ENCODE results near the gene HPS6.

GRCh38 chr10:102102421-102102820, 37.3 kb downstream of the HPS6 start:
- TF ChIP-seq, protein P1, sequence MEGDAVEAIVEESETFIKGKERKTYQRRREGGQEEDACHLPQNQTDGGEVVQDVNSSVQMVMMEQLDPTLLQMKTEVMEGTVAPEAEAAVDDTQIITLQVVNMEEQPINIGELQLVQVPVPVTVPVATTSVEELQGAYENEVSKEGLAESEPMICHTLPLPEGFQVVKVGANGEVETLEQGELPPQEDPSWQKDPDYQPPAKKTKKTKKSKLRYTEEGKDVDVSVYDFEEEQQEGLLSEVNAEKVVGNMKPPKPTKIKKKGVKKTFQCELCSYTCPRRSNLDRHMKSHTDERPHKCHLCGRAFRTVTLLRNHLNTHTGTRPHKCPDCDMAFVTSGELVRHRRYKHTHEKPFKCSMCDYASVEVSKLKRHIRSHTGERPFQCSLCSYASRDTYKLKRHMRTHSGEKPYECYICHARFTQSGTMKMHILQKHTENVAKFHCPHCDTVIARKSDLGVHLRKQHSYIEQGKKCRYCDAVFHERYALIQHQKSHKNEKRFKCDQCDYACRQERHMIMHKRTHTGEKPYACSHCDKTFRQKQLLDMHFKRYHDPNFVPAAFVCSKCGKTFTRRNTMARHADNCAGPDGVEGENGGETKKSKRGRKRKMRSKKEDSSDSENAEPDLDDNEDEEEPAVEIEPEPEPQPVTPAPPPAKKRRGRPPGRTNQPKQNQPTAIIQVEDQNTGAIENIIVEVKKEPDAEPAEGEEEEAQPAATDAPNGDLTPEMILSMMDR (IDR thresholded peaks at IDR 0.05), result no peak
- no peak for TF ChIP-seq EP300 (IDR thresholded peaks at IDR 0.05)
- no peak for TF ChIP-seq POLR2A (IDR thresholded peaks at IDR 0.05)
- no peak for TF ChIP-seq POLR2AphosphoS5 (IDR thresholded peaks at IDR 0.05)
